ENCODE measurements around the gene STARD13.

Gene STARD13

GRCh38 chr13:33303855-33304597 lies 18.5 kb upstream of the STARD13 start:
- DNase-seq, result no peak

GRCh38 chr13:33299626-33300025 lies 14.1 kb upstream of the STARD13 start:
- DNase-seq, result no peak

DNA sequence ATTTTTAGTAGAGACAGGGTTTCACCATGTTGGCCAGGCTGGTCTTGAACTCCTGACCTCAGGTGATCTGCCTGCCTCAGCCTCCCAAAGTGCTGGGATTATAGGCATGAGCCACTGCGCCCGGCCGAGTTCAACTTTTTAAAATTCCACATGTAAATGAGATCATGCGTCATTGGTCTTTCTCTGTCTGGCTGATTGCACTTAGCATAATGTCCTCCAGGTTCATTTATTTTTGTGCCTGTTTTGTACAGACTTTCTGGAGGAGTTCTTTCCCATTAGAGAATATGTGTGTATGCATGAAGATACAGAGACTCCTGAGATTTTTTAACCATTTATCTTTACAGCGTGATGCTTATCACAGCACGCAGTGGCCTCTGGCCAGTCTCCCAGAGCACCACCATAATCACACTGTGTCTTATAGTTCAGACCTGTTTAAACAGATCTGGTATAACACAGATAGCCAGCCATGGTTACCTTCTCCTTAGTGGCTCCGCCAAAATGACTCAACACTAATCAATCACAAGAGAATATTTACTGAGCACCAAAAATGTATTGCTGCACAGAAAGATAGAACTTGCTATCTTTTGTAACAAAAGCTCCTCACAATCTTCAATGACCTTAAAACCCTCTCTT lies 11.4 kb upstream of the STARD13 start:
- DNase-seq, result no peak

GRCh38 chr13:33292712-33293111 lies 7.2 kb upstream of the STARD13 start:
- DNase-seq, result no peak

DNA sequence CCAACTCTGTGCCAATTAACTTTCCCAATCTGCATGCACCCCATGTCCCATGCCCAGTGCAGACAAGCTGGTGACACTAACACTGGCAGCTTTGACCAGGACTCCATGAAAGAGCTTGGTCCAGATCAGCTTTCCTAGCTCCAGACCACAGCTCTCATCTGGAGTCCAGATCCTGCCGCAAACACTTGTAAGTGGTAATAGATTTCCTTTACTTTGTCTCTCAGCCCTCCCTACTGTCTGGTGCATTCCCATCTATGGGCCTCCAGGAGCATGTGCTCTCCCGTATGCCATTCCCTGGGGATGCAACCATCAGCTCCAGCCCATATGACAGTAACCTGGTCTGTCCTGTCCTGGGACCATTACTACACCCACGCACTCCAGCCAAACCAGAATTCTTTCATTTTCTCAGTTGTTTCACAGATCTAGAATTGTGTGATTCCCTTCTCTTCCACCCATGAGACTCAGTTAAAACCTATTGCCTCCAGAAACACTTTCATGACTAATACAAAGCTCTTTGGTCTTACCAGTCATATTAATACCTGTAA lies 4.9 kb upstream of the STARD13 start:
- no peak for DNase-seq

DNA sequence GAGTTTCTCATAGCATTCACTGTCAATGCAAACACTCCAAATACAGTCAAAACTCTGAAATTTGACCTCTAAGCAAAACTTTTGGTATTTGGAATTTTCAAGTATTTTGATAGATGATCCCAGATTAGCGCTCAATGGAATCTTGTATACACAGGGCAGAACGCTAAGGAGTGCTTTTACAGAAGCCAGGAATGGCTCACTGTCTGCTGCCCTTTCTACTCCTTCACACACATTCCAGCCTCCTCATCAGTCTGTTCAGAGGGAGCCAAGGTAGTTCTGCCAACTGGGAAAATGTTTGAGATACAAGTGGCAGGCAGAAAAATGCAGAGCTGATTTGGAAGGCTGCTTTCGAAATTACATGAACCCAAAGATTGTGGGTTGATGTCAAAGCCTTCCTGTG lies 4.4 kb upstream of the STARD13 start:
- no peak for DNase-seq

GRCh38 chr13:33287142-33287882 lies 1.8 kb upstream of the STARD13 start:
- DNase-seq, result no peak

DNA sequence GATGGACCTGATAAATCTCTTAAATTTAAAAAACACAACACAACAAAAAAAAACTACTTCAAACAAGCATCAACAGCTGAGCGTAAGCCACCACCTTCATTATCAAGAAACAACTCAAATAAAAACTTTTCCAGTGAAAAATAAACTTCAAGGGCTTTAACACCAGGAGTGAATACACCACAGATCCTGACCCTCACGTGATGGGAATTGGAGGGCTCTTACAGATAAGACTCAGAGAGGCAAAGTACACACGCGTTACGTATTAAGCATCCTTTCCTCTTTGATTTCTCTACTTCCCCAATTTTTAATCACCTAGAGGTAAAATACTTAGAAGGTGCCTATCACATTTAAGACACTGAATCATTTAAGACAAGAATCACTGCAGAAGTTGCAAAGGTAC lies 573 bp upstream of the STARD13 start:
- DNase-seq, result no peak

- DNase-seq, result peak; percentile 43 to 51
These were observed 639 bp downstream of the STARD13 start for GRCh38 chr13:33284916-33285315.

DNA sequence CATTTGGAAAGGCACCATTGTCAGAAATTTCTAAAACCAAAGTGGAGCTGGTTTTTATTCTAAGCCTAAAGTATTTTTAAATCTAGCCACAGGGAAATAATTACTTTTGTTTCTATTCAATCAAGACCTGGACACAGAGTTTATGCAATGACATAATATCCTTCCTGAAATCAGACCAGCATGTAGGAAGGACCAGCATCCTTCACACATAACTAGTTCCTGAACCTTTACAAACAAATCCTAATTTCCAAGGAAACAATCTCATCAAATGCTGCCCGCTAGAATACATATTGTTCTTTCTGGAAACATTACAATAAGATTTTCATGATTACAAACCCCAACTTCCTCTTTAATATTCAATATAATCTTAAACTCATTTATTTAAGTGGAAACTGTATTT lies 1.5 kb downstream of the STARD13 start:
- DNase-seq, result peak in 1 of 2 donors; percentile 44

- DNase-seq, result no peak
These were observed 2.2 kb downstream of the STARD13 start for GRCh38 chr13:33283195-33283911.

- DNase-seq, result peak in 1 of 2 donors; percentile 76
These were observed 3.5 kb downstream of the STARD13 start for GRCh38 chr13:33281951-33282595.

- DNase-seq, result no peak
These were observed 4.6 kb downstream of the STARD13 start for GRCh38 chr13:33280923-33281322.

DNA sequence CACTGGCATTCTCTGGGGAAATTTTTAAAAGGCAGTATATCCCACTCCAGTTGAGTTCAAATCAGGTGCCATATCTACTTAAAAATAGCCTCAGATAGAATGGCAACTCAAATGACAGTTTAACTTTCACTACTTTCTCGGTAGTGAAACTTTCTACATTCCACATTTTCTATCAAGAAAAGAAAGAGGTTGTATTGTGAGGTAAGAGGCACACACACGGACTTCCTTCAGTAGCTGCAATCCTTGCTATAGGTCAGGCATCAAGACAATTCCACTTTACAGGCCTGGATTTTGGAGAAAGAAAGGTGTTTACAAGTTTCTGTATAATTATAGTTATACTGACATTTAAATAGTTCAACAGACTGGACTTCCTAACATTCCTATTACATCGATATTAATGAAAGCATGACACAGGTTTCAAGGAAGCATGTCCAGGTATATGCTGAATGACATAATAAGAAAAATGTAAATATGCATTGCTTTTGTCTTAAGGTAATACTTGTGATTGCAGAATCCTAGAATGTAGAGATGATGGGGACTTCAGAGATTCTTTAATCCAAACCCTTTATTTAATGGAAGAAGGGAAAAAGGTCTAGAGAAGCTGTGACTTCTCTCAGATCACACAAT lies 5.2 kb downstream of the STARD13 start:
- DNase-seq, result no peak

DNA sequence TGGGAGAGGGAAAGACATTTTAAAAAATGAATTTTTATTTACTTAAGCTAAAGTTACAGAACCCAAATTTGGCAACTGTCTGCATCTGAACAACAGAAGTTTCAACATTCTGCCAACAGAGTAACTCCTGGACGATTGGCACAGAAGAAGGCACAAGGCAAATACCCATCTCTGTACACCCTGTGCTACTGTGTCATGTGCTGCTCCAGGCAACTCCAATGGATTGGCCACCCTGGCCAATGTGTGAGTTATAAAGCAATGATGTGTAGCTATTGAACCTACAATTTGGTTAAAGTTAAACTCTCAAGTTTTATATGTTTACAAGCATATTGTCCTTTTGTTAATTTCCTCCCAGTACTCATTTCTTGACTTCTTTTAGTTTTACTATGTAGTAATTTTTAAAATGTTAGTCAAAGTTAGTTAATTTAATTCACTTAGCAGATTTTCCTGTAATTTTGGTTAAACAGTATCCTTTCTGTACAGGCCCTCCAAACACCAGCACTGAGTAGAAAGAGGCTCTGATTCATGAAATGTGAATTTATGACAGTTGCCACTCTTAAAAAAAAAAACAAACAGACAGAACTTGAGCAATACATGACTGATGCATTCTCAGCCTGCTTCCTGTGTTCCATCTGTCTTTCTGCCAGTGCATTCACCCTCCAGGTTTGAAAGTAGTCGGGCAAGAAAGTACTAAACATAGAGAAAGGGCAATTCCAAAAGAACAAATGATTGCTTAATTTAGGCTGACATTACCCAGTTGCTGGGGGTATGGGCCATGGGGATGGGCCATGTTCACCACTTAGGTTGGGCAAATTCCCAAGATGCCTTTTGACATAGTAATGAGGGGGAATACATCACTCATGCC lies 5.9 kb downstream of the STARD13 start:
- no peak for DNase-seq

GRCh38 chr13:33278913-33279312 lies 6.6 kb downstream of the STARD13 start:
- no peak for DNase-seq

DNA sequence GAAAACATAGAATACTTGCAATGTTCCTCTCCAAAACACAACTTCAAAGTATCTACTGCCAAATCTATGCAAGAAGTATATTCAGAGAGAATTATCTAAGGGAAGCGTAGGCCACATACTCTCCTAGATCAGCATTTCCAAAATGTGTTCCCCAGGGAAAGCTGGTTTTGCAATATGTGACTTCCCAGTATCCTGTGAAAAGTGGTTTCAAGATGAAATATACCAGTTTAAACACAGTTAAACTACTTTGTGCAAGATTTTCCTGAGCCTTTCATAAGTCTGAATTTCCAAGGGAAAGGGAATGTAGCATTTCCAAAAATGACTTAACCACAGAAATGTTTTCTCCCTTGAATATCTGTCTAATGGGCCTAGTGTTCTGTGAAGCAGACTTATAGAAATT lies 7.6 kb downstream of the STARD13 start:
- DNase-seq, result no peak

- DNase-seq, result no peak
These were observed 8.4 kb downstream of the STARD13 start for GRCh38 chr13:33277037-33277740.

DNA sequence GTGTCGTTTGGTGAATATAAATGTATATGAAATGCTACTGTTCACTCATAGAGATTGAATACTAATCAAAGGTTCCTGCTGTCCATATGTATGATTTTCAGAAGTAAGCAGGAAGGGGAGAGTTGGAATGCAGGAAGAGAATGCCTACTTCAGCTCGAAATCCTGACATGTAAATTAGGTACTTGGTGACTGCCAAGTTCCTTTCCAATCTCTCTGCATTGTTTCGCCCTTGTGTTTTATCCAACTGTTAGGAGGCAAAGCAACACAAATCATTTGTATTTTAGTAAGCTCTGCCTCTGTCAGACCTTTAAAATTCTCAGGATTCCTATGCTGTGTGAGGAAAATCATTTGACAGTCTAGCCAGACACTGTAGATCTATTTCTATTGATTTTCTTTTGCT lies 9.0 kb downstream of the STARD13 start:
- DNase-seq, result peak in 1 of 2 donors; percentile 75

- no peak for DNase-seq
These were observed 9.6 kb downstream of the STARD13 start for GRCh38 chr13:33275916-33276315.
